ENCODE results near the gene OR5AP2. TPM values are rescaled to one million over a fixed set of nuclear protein-coding genes. Genes with fewer than 3 reads are reported as not detected.

The OR5AP2 gene
- total and polyA plus RNA-seq, 9 of the 15 experiments (the other 6 are each of a cell fraction or from before 2014, with no cell fraction given) = not detected

DNA sequence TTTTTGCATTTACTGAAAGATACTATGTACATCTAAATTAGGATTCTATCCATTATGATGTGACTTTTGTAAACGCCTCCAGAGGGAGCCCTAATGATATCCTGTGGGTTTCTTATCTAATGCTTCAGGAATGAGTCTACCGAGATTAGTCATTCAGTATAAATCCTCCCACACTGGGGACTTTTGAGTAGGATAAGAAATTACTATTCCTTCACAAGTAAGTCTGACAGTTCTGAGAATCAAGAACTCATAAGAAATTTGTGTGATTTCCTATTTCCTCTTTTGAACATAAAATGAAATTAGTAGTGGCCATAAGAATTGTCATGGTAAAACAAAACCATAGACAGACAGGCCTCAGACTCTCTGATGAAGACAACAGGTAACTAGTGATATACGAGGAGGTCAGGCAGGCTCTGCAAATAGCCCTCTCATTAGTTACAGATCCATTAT, 17.6 kb downstream of the OR5AP2 start:
- DNase-seq (ENCODE audit: extremely low read depth in 1 of 4, low spot score in 3 of 4) (peak; percentile 6 to 15 (median 10)), ATAC-seq (no peak), FAIRE-seq (no peak)
- CTCF ChIA-PET (ENCODE audit: low intra/inter-chr PET ratio) = no interaction called here
- TF ChIP-seq, protein P1, sequence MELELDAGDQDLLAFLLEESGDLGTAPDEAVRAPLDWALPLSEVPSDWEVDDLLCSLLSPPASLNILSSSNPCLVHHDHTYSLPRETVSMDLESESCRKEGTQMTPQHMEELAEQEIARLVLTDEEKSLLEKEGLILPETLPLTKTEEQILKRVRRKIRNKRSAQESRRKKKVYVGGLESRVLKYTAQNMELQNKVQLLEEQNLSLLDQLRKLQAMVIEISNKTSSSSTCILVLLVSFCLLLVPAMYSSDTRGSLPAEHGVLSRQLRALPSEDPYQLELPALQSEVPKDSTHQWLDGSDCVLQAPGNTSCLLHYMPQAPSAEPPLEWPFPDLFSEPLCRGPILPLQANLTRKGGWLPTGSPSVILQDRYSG (tag; conservative IDR thresholded peaks at IDR 0.05; ENCODE audit: low read depth) = no peak
- TF ChIP-seq, protein P2, sequence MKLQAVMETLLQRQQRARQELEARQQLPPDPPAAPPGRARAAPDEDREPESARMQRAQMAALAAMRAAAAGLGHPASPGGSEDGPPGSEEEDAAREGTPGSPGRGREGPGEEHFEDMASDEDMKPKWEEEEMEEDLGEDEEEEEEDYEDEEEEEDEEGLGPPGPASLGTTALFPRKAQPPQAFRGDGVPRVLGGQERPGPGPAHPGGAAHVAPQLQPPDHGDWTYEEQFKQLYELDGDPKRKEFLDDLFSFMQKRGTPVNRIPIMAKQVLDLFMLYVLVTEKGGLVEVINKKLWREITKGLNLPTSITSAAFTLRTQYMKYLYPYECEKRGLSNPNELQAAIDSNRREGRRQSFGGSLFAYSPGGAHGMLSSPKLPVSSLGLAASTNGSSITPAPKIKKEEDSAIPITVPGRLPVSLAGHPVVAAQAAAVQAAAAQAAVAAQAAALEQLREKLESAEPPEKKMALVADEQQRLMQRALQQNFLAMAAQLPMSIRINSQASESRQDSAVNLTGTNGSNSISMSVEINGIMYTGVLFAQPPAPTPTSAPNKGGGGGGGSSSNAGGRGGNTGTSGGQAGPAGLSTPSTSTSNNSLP (IDR thresholded peaks at IDR 0.05; ENCODE audit: borderline replicate concordance, low read depth, low read length) = 0 out of 2 replicates have a peak, but pooled peaks have one; percentile 32
- TF ChIP-seq JUND (IDR thresholded peaks at IDR 0.05; ENCODE audit: borderline replicate concordance, low read depth, low read length) (peak; percentile 53), JUND (tag; IDR thresholded peaks at IDR 0.05; ENCODE audit: borderline replicate concordance, low read depth, low read length) (peak; percentile 42; the same call in 1 of the 3 replicates), CBFA2T3 (IDR thresholded peaks at IDR 0.05) (0 out of 2 replicates have a peak, but pooled peaks have one; percentile 9), RAD21 (CRISPR knock-in tag; conservative IDR thresholded peaks at IDR 0.05 in 1 of 2, IDR thresholded peaks at IDR 0.05 in 1 of 2) (peak in 1 of 2 experiments; percentile 20; a peak in 2 of 4 replicates), FOSL1 (tag; conservative IDR thresholded peaks at IDR 0.05) (peak; percentile 70), GATAD2B (IDR thresholded peaks at IDR 0.05; ENCODE audit: borderline replicate concordance) (no peak)
- TF ChIP-seq, protein P3, sequence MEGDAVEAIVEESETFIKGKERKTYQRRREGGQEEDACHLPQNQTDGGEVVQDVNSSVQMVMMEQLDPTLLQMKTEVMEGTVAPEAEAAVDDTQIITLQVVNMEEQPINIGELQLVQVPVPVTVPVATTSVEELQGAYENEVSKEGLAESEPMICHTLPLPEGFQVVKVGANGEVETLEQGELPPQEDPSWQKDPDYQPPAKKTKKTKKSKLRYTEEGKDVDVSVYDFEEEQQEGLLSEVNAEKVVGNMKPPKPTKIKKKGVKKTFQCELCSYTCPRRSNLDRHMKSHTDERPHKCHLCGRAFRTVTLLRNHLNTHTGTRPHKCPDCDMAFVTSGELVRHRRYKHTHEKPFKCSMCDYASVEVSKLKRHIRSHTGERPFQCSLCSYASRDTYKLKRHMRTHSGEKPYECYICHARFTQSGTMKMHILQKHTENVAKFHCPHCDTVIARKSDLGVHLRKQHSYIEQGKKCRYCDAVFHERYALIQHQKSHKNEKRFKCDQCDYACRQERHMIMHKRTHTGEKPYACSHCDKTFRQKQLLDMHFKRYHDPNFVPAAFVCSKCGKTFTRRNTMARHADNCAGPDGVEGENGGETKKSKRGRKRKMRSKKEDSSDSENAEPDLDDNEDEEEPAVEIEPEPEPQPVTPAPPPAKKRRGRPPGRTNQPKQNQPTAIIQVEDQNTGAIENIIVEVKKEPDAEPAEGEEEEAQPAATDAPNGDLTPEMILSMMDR (IDR thresholded peaks at IDR 0.05 in 2 of 3, conservative IDR thresholded peaks at IDR 0.05 in 1 of 3; ENCODE audit: insufficient read depth in 2 of 3, low read depth in 1 of 3, low read length in 3 of 3) = peak in 1 of 3 experiments; percentile 27; a peak in 1 of 6 replicates
- H2AFZ ChIP-seq (ENCODE audit: low read depth, low read length) = no peak overlapping the region
- H4K20me1 ChIP-seq (replicated peaks; ENCODE audit: control insufficient read depth, insufficient read depth, low read length) = no peaks in the 10 kb centered on the region
- H3K9ac ChIP-seq (ENCODE audit: insufficient read depth in 1 of 2, low read depth in 2 of 2, low read length in 2 of 2) = no peak overlapping the region
- POLR2A ChIA-PET = no interaction called here
- intact Hi-C loops (cut with micrococcal nuclease) (no loop called here), in situ Hi-C loops (cut with MboI) (no loop called here)
- H3K27ac ChIP-seq (ENCODE audit: extremely low read depth, low read depth, low read length) = no peak overlapping the region
- 0% methylated on average over 3 of the region's 3 CpGs for WGBS (ENCODE audit: insufficient coverage, low coverage, missing lambda C conversion rate)
- H3K4me1 ChIP-seq (replicated peaks in 1 of 2; ENCODE audit: control insufficient read depth in 2 of 2, insufficient read depth in 2 of 2, low read length in 2 of 2) = no peaks in the 10 kb centered on the region
- no peak overlapping the region for H3K4me3 ChIP-seq
- H3K9me1 ChIP-seq (ENCODE audit: control insufficient read depth, insufficient read depth, low read length) = no peaks in the 10 kb centered on the region
- H3K4me2 ChIP-seq (ENCODE audit: insufficient read depth, low read length) = no peak overlapping the region
- no peaks in the 10 kb centered on the region for H3K27me3 ChIP-seq (ENCODE audit: control insufficient read depth in 2 of 2, insufficient read depth in 2 of 2, low read length in 2 of 2)
- no peaks in the 10 kb centered on the region for H3K36me3 ChIP-seq (ENCODE audit: control insufficient read depth, insufficient read depth, low read length)
- 0 out of 2 replicates have a peak, but pooled peaks cover 1% of the 10 kb centered on the region for H3K9me3 ChIP-seq (replicated peaks; ENCODE audit: control insufficient read depth, insufficient read depth, low read depth, low read length)
- H3K79me2 ChIP-seq (ENCODE audit: control insufficient read depth, insufficient read depth, low read length) = no peaks in the 10 kb centered on the region
- BruUV-seq (replicated peaks) = no TSS peak

All from K562 (cell line).